Measurements from ENCODE around the gene MTUS2.

DNA sequence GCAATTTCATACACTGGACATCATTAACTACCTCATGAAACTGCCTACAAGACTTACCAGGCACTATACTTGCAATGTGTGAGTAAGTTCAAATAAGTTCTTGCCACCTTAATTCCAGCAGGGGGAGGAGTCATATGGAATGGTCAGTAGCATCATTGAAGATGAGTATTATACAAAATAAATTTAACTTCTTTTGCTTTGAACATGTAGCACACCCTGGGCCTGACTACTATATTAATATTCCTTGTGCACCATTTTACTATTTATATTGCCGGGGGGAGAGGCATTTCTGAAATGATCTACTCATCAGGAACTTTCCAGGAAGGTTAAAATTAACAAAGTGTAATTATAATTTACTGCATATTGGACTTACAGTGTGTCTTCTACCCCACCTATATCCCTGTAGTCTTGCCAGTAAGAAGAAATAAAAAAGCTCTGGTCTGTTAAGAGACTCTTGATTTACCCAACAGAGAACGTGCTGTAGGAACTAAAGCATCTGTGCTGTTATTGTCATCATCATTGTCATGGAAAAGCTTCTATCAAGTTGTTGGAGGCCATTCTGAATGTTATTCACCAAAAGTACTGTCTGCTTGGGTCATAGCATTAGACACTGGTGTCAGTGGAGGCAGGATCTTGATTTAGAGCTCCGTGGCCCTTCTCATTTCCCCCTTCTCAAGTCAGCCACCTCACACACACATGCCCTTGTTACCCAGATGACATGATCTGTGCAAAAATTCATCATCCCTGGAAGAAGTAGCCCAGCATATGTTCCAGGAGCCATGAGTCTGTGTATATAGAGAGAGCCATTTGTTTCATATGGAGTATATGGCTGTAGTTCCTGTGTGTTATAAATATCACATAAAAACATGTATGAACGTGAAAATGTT is 147.1 kb downstream of the MTUS2 start:
- TF ChIP-seq, protein P1, sequence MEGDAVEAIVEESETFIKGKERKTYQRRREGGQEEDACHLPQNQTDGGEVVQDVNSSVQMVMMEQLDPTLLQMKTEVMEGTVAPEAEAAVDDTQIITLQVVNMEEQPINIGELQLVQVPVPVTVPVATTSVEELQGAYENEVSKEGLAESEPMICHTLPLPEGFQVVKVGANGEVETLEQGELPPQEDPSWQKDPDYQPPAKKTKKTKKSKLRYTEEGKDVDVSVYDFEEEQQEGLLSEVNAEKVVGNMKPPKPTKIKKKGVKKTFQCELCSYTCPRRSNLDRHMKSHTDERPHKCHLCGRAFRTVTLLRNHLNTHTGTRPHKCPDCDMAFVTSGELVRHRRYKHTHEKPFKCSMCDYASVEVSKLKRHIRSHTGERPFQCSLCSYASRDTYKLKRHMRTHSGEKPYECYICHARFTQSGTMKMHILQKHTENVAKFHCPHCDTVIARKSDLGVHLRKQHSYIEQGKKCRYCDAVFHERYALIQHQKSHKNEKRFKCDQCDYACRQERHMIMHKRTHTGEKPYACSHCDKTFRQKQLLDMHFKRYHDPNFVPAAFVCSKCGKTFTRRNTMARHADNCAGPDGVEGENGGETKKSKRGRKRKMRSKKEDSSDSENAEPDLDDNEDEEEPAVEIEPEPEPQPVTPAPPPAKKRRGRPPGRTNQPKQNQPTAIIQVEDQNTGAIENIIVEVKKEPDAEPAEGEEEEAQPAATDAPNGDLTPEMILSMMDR (IDR thresholded peaks at IDR 0.05): no peak
- TF ChIP-seq POLR2A (IDR thresholded peaks at IDR 0.05): no peak
